GM18861 (cell line): ENCODE results near the gene UTP11.
A peak's percentile ranks its signal among the peaks of the same experiment; 100 is the strongest.
"Not testable (repeated sequence)": the region's sequence is repeated elsewhere in the genome, so short reads cannot be mapped to it uniquely, and the experiment has no call there.

Experiments
- ATAC-seq: cut with Tn5 transposase; IDR thresholded peaks from one replicate; pipeline ENCODE4 v1.9.1; 2021; ENCODE audit not compliant: unreplicated experiment

UTP11 gene, protein sequence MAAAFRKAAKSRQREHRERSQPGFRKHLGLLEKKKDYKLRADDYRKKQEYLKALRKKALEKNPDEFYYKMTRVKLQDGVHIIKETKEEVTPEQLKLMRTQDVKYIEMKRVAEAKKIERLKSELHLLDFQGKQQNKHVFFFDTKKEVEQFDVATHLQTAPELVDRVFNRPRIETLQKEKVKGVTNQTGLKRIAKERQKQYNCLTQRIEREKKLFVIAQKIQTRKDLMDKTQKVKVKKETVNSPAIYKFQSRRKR

DNA sequence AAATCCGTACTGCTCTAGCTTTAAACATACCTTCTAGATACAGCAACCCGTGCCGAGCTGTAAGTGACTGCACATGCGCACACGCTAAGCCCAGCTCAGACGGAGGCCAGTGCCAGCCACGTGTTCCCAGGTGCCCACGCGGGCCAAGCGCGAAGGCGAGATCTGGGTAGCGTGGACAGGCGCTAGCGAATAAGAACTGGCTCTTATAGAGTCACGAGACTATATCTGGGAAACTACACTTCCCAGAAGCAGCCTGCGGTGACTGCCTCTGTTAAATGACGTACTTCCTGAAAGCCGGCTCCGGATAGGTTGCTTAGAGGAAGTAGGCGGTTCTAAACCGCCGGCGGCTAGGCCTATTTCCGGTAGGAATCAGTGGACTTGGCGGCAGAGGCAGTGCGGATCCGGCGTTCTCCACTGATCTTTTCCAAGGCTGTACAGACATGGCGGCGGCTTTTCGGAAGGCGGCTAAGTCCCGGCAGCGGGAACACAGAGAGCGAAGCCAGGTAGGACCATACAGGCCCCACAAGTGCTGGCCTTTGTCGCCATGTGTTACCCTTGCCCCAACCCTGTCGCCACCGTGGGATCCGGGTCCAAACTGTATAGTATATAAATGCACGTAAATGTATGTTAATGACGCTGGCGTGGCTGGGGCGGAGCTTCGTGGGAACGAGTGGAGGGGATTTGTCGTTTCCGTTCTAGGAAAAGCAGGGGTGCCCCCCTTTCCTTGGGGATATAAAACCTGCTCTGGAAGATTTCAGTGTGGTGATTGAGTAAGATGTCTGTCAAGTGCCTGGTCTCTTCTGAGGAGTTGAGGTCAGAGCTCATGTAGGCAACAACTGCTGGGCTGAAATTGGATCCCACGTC, at the start of gene UTP11:
UTP11 (plus strand) TSS at position 372 of the 864 bp plus-strand sequence; CDS start at position 441, 69 bp downstream.
- peak; percentile 93 for ATAC-seq

DNA sequence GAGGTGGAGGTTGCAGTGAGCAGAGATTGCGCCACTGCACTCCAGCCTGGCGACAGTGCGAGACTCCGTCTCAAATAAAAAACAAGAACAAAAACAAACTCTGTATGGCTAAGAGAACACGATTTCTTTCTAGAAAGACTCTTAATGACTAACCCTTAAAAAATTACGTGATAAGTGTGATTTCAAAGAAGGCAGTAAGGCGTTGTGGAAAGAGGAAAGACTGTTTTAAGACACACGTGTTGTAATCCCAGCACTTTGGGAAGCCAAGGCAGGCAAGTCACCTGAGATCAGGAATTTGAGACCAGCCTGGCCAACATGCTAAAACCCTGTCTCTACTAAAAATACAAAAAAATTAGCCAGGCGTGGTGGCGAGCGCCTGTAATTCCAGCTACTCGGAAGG, 48.4 kb upstream of the UTP11 start:
- ATAC-seq = not testable (repeated sequence)

DNA sequence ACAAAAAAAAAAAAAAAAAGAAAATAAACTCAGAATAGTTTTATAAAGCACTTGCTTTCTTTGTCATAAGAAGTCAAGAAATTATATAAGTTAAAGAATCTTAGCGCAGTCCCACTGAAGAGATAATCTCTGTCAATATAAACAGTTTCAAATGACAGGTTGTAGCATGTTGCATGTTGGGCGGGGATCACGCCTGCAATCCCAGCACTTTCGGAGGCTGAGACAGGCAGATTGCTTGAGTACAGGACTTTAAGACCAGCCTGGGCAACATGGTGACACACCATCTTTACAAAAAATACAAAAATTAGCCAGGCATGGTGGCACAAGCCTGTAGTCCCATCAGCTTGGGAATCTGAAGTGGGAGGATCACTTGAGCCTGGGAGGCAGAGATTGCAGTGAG, 47.2 kb upstream of the UTP11 start:
- no peak for ATAC-seq

DNA sequence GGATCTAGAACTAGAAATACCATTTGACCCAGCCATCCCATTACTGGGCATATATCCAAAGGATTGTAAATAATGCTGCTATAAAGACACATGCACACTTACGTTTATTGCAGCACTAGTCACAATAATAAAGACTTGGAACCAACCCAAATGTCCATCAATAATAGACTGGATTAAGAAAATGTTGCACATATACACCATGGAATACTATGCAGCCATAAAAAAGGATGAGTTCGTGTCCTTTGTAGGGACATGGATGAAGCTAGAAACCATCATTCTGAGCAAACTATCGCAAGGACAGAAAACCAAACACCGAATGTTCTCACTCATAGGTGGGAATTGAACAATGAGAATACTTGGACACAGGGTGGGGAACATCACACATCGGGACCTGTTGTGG, 38.9 kb upstream of the UTP11 start:
- not testable (repeated sequence) for ATAC-seq

DNA sequence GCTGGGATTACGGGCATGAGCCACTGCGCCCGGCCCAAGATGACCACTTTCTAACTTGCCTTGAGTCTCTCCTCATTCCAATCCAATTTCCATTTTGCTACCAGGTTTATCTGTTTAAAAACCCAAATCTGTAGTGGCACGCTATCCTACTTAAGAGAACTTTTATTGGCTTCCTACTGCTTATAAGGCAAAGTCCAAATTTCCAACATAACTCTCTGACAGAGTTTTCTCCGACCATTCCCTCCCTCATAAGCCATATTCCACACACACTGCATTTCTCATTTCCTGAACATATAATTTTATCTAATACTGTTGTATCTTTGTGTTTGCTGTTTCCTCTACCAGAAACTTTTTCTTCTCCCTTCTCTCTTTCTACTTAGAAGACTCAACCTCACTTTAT, 38.0 kb upstream of the UTP11 start:
- ATAC-seq = no peak

DNA sequence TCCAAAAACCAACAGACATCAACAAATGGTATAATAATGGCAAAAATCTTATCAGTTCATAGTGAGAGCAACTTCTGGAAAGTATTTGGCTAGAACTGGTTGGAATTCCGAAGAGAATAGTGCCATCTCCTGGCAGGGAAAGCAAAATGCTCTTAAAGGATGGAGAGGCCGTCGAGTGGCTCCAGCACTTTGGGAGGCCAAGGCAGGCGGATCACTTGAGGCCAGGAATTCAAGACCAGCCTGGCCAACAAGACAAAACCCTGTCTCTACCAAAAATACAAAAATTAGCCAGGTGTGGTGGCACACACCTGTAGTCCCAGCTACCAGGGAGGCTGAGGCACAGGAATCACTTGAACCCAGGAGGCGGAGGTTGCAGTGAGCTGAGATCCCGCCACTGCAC, 37.5 kb upstream of the UTP11 start:
- not testable (repeated sequence) for ATAC-seq

DNA sequence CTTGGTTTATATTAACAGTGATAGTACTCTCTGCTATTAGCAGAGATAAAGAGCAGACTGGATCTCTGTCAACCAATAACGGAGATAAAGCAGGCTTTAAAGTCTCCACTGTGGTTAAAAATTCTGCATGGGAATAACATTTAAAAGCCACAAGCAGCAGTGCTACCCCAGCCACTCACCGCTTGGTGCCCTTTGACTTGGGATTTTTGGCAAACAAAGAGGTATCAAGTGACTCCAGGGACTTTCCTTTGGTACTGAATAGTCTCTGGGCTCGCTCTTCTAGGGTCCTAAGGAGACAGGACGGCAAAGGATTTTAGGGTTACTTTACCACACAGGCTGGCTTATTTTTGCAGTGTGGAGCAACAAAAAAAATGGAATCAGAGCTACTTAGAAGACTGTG, 34.0 kb upstream of the UTP11 start:
- ATAC-seq = no peak

DNA sequence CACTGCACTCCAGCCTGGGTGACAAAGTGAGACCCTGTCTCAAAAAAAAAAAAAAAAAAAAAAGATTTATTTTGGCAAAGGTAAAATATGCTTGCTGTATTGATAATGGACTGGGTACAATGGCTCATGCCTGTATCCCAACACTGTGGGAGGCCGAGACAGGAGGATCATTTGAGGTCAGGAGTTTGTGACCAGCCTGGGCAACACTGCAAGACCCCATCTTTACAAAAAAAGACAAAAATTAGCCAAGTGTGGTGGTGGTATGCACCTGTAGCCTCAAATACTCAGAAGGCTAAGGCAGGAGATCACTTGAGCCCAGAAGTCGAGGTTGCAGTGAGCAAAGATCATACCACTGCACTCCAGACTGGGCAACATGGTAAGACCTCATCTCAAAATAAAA, 29.0 kb upstream of the UTP11 start:
- ATAC-seq = no peak

DNA sequence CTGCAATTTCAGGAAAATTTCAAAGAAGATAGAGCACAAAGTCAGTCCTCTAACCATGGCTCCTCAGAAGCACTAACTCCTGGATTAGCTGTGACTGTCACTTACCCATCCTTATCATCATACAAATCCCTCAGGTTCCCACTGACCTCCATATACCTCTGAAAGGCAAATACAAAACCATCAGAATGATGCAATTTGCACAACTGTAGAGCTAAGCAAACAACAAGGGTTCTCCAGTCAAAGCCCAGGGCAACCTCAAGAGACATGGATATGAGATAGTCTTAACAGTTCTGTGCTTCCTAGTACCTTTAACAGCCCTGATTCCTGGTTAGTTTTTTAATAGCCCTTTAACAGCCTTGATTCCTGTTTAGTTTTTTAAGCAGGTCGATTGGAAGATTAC, 24.9 kb upstream of the UTP11 start:
- no peak for ATAC-seq

DNA sequence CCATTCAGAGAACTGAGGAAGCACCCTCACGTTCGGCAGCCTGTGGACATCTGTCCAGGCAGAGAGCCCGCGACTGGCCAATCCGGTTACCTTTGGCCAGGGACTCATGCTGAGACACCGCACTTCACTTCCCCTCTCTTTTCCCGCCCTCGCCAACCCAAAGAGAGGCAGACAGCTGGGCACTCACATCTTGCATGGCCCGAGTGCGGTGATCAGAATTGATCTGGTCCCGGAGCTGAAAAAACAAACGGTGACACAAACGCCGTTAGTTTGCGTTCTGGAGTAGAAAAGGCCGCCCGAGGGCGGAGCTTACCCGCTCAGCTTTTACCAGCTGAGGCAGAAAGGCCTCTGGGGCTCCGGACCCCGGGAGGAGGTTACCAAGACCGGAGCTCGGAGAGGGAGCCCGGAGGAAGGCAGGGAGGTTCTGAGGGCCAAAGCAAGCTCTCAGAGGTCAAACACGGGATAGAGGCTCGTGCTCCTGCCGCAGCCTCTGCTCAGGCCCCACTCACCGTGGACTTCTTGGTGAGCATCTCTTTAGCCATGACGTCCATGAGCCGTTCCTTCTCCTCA, 23.1 kb upstream of the UTP11 start:
- ATAC-seq = peak; percentile 16

DNA sequence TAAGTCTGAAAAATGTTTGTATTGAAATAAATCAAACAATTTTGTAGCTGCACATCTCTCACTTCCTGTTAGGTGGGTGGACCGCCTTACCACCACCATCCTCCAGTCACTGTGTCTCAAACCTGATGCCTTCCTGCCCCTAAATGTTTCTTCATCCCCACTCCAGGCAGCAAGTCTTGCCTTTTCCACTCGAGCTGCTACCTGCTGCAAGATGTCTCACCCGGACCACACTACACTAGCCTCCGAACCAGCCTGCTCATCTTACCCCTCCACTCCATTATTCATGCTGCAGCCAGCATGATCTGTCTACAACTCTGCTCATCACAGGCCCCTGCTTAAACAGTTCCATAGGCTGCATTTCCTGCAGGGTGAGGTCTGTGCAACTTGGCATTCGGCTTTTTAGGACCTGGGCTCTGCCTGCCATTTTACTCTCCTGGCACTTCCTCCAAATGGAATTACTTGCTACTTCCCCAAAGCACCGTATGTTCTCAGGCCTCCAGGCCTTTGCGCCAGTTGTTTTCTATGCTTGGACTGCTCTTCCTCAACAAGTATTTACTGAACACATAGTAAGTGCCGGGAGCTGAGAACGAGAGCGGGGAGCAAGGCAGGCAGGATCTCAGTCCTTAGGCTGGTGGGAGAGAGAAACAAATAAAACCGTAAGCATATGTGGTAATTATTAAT, 17.5 kb upstream of the UTP11 start:
- no peak for ATAC-seq

DNA sequence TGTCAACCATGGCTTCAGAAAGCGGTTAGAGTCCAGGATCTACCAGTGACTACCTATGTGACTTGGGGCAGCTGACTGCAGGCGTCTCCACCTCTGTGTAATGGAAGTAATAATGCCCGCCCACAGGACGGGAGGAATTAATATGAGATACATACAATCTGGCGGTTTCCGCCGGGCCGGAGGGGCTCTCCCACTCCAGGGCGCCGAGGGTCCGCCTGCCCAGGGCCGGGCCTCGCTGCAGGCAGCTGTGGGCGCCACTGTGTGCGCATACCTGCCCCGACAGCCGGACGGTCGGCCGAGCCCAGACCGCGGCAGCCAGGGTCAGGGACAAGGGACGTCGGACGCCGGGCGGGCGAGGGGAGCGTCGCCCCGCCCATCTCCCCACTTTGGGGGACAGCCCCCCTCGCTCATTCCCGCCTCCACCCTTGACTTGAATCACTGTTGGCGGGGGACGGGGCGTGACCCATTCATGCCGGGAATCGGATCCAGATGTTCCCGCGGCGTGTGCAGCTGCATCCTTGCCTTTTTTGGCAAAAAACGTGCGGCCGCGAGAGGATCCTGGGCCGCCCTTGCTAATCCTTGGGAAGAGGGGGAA, 16.7 kb upstream of the UTP11 start:
- ATAC-seq = no peak

DNA sequence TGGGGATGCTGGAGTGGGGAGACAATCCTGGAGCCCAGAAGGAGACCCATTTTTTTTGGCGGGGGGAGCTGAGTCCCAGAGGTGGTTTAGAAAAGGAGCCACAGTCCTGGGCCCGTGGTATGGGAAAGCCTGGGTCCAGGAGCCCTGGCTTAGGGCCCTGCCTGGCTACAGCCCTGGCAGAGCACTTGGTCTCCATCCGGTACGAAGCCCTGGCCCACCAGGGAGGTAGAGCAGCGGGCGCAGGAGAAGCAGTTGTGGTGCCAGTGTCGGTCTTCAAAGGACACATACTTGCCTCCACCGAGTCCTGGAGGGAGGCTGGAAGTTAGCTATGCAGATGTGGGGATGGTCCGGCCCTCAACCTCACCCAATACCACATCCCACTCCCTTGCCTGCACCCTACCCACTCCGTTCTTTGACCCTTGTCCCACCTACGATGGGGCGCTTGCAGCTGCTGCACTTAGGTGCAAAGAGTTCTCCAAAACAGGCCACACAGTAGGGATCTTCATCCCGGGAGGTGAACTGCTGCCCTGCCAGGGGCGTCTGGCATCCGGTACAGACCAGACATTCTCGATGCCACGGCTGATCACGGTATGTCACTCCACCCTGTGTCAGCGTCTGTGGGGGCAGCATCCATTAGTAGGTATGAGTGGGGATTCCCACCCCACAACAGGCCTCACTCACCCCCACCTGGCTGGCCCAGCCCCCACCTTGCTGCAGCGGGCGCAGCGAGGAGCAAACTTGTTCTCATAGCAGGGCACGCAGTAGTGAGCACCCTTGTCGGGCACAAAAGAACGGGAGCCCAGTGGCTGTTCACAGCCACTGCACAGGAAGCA, 15.1 kb upstream of the UTP11 start:
- no peak for ATAC-seq

DNA sequence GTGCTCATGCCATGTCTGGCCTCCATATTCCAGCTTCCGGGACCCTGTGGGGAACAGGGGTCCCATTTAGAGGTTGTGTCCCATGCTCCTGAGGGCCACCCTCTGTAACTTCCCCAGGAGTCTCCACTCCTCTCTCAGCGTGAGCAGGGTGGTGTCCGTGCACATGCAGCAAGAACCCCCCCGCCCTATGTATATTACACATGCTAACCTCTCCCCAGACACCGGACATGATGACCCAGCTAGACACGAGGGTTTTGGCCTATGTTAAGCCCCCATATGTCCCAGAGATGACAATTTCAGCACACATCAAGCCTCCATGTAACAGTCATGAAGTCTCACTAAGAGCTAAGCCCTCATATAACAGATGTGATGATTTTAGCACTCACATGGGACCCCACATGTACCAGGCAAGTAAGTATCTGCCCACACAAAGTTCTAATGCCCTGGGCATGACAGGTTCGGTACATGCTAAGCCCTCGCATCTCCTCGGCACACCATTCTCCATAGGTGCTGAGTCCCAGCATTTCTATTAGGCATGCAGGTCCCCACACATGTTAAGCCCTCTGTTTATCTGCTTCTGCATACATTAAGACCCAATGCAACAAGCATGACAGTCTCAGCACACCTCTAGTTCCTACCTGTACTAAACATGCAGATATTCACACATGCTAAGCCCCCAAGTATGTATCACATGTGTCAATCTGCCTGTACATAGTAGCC, 14.3 kb upstream of the UTP11 start:
- no peak for ATAC-seq

DNA sequence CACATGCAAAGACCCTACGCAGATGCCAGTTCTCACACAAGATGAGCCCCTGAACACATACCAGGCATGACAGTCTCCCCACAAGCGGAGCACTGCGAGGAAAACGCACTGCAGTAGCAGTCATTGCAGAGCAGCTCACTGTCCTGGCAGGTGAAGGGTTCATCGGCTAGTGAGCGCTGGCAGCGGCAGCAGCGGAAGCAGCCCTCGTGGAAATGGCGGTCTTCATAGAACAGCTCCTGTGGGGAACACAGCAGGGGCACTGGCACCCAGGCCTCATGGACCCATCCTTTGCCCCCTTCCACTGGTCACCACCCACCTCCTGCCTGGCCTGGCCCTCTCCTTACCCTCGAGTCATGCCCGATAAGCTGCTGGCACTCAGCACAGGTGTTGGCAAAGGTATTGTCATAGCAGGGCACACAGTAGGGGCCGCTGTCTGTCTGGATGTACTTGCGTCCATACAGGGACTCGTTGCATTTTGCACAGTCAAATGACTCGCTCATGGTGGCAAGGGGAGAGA, 13.6 kb upstream of the UTP11 start:
- no peak for ATAC-seq

DNA sequence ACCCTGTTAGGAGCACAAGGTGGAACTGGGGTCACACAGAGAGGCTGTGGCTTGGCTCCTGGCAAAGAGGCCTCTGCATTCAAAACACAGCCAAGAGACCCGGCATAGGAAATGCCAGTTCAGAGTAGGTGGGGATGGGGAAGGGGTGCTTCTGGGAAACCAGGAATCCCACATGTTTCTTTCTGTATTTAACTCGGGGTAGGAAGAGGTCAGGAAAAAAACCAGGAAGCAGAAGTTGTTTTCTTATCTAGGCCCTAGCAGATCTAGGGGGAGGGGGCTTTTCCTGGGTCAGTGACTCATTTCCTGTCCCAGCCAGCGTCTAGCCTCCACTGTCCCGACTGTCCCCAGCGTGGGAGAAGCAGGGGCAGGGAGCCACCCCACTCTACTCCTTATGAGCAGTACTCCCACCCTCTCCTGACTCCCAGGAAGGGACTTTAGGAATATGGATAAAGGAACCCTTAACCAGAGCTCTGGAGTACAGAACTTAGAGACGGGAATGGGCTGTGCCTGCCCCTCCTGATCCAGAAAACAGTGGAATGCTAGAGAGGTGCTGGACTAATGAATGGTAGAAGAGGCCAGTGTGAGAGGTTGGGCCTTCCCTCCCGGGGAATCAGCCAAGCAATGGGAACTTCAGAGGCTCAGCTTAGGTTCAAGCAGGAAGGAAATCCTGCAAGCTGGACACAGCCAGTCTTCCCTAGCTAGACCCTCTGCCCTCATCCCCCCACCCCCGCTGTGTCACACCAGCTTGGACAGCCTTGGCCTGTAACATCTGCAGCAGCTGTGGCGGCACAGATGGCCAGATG, 12.9 kb upstream of the UTP11 start:
- ATAC-seq = no peak

DNA sequence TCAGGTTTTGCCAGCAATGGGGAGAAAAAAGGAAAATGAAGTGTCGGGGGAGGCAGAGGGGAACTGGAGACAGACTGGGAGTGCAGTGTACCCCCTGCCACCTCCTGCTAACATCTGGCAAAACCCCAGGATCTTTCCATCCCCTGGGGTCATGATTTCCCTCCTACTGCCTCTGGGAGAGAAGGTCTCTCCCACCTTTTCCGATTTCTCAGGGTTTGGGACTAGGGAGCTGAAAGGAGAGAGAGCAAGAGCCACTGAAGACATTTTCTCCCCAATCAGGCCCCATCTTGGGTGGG, 12.4 kb upstream of the UTP11 start:
- ATAC-seq = no peak

DNA sequence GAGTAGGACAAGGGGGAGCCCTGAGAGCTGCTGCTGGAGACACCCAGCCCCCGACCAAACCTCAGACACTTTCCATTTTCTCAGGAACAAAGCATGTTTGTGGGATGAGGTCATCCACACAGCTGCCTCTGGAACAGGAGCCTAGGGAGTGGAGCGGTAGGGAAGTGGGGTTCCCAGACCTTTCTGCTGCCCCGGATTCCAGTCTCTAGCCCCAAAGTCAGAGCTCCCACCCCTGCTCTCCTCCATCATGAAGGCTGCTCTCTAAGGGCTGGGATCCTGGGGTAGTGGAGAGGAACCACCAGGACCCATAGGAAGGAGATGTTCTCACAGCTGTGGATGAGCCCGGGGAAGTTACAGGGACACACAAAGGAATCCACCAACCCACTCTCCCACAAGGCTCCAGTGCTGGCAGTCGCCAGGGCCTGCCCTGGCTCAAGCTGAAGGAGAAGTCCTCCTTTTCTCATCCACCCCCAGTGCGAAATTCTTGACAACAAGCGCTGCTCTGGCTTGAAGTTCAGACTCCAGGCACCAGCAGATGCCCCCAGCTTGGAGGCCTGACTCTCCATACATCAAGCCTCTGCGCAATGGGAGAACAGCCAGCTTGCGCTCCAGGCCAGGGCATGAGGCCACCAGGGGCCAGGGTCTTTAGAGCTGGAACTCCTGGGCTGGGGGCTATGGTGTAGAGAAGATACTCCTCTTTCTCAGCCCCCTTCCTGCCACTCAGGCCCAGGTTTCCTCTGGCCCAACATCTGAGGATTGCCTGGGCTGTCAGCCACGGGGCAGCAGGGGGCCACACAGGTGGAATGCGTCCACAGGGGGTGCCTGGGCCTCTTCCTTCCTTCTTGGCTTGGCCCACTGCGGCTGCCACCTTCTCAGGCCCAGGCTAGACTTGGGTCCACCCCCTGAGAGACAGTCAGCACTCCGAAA, 11.7 kb upstream of the UTP11 start:
- ATAC-seq = no peak
